Measurements from ENCODE around the gene LYRM1.

DNA sequence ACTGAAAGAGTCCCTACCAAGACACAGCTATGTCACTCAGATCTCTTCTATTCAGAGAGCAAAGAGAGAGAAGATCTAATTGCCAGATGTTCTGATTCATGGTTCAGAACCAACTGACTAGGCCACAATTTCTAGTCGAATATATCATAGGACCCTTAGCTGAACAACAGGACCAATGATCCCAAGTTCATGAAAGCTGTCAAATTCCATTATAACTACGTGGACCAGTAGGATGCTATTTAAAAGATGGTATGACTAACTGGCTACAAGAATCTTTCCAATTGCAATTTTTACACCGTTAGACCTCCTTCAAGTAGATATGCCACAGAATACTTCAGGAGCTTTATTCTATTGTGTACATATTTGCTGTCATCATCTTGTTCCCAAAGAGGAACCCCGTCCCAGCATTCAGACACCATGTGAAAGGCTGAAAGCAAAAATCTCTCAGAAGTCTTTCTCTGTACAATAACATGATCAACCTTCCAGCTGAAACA is 26.4 kb upstream of the LYRM1 start:
- no peak for TF ChIP-seq POLR2A (IDR thresholded peaks at IDR 0.05)
- TF ChIP-seq, protein P1, sequence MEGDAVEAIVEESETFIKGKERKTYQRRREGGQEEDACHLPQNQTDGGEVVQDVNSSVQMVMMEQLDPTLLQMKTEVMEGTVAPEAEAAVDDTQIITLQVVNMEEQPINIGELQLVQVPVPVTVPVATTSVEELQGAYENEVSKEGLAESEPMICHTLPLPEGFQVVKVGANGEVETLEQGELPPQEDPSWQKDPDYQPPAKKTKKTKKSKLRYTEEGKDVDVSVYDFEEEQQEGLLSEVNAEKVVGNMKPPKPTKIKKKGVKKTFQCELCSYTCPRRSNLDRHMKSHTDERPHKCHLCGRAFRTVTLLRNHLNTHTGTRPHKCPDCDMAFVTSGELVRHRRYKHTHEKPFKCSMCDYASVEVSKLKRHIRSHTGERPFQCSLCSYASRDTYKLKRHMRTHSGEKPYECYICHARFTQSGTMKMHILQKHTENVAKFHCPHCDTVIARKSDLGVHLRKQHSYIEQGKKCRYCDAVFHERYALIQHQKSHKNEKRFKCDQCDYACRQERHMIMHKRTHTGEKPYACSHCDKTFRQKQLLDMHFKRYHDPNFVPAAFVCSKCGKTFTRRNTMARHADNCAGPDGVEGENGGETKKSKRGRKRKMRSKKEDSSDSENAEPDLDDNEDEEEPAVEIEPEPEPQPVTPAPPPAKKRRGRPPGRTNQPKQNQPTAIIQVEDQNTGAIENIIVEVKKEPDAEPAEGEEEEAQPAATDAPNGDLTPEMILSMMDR (IDR thresholded peaks at IDR 0.05), result no peak

Data from breast epithelium (tissue), 3 donors.